ENCODE results near the gene PRPH.
"Not testable (repeated sequence)": the region's sequence is repeated elsewhere in the genome, so short reads cannot be mapped to it uniquely, and the experiment has no call there.

The PRPH gene

GRCh38 chr12:49327368-49327767 lies 32.4 kb downstream of the PRPH start:
- H3K27me3 ChIP-seq (ENCODE audit: insufficient read depth, low read length) = no peaks in the 10 kb centered on the region
- no peak overlapping the region for H3K27ac ChIP-seq (ENCODE audit: low read depth, low read length)
- H2AFZ ChIP-seq (ENCODE audit: low read length, unreplicated experiment) = no peak overlapping the region
- H3K79me2 ChIP-seq (ENCODE audit: control insufficient read depth, insufficient read depth, low read length, unreplicated experiment) = peaks cover 10% of the 10 kb centered on the region
- H3K4me3 ChIP-seq (ENCODE audit: low read depth, low read length) = no peak overlapping the region
- H3K4me1 ChIP-seq (ENCODE audit: control insufficient read depth, insufficient read depth, low read length, unreplicated experiment) = peaks cover 6% of the 10 kb centered on the region
- no peaks in the 10 kb centered on the region for H3K36me3 ChIP-seq (ENCODE audit: insufficient read depth, low read length)

GRCh38 chr12:49327887-49328286 lies 32.9 kb downstream of the PRPH start:
- Histone ChIP-seq H2AFZ (ENCODE audit: low read length, unreplicated experiment) (no peak overlapping the region), H3K36me3 (ENCODE audit: insufficient read depth, low read length) (no peaks in the 10 kb centered on the region), H3K27ac (ENCODE audit: low read depth, low read length) (no peak overlapping the region), H3K79me2 (ENCODE audit: control insufficient read depth, insufficient read depth, low read length, unreplicated experiment) (peaks cover 10% of the 10 kb centered on the region), H3K27me3 (ENCODE audit: insufficient read depth, low read length) (no peaks in the 10 kb centered on the region), H3K4me3 (ENCODE audit: low read depth, low read length) (no peak overlapping the region), H3K4me1 (ENCODE audit: control insufficient read depth, insufficient read depth, low read length, unreplicated experiment) (peaks cover 6% of the 10 kb centered on the region)

- Histone ChIP-seq H3K36me3 (ENCODE audit: insufficient read depth, low read length) (no peaks in the 10 kb centered on the region), H3K27ac (ENCODE audit: low read depth, low read length) (no peak overlapping the region), H3K4me1 (ENCODE audit: control insufficient read depth, insufficient read depth, low read length, unreplicated experiment) (peaks cover 3% of the 10 kb centered on the region), H3K79me2 (ENCODE audit: control insufficient read depth, insufficient read depth, low read length, unreplicated experiment) (peaks cover 3% of the 10 kb centered on the region), H3K27me3 (ENCODE audit: insufficient read depth, low read length) (no peaks in the 10 kb centered on the region), H2AFZ (ENCODE audit: low read length, unreplicated experiment) (no peak overlapping the region), H3K4me3 (ENCODE audit: low read depth, low read length) (no peak overlapping the region)
These were observed 33.9 kb downstream of the PRPH start for GRCh38 chr12:49328816-49329215.

- no peaks in the 10 kb centered on the region for H3K36me3 ChIP-seq (ENCODE audit: insufficient read depth, low read length)
- peaks cover 3% of the 10 kb centered on the region; the same call in 1 of the 2 replicates for H3K27me3 ChIP-seq (ENCODE audit: insufficient read depth, low read length)
- no peak overlapping the region for H3K27ac ChIP-seq (ENCODE audit: low read depth, low read length)
- H3K4me1 ChIP-seq (ENCODE audit: control insufficient read depth, insufficient read depth, low read length, unreplicated experiment) = no peaks in the 10 kb centered on the region
- no peak overlapping the region for H2AFZ ChIP-seq (ENCODE audit: low read length, unreplicated experiment)
- H3K79me2 ChIP-seq (ENCODE audit: control insufficient read depth, insufficient read depth, low read length, unreplicated experiment) = no peaks in the 10 kb centered on the region
- H3K4me3 ChIP-seq (ENCODE audit: low read depth, low read length) = no peak overlapping the region
These were observed 35.2 kb downstream of the PRPH start for GRCh38 chr12:49330032-49330619.

GRCh38 chr12:49330631-49331379 lies 35.9 kb downstream of the PRPH start:
- H3K4me1 ChIP-seq (ENCODE audit: control insufficient read depth, insufficient read depth, low read length, unreplicated experiment) = no peaks in the 10 kb centered on the region
- no peak overlapping the region for H3K27ac ChIP-seq (ENCODE audit: low read depth, low read length)
- H3K27me3 ChIP-seq (ENCODE audit: insufficient read depth, low read length) = peaks cover 9% of the 10 kb centered on the region
- no peaks in the 10 kb centered on the region for H3K79me2 ChIP-seq (ENCODE audit: control insufficient read depth, insufficient read depth, low read length, unreplicated experiment)
- H3K4me3 ChIP-seq (ENCODE audit: low read depth, low read length) = no peak overlapping the region
- no peak overlapping the region for H2AFZ ChIP-seq (ENCODE audit: low read length, unreplicated experiment)
- no peaks in the 10 kb centered on the region for H3K36me3 ChIP-seq (ENCODE audit: insufficient read depth, low read length)

- peaks cover 17% of the 10 kb centered on the region for H3K27me3 ChIP-seq (ENCODE audit: insufficient read depth, low read length)
- no peak overlapping the region for H2AFZ ChIP-seq (ENCODE audit: low read length, unreplicated experiment)
- H3K36me3 ChIP-seq (ENCODE audit: insufficient read depth, low read length) = no peaks in the 10 kb centered on the region
- H3K79me2 ChIP-seq (ENCODE audit: control insufficient read depth, insufficient read depth, low read length, unreplicated experiment) = no peaks in the 10 kb centered on the region
- no peak overlapping the region for H3K27ac ChIP-seq (ENCODE audit: low read depth, low read length)
- no peak overlapping the region for H3K4me3 ChIP-seq (ENCODE audit: low read depth, low read length)
- no peaks in the 10 kb centered on the region for H3K4me1 ChIP-seq (ENCODE audit: control insufficient read depth, insufficient read depth, low read length, unreplicated experiment)
These were observed 36.7 kb downstream of the PRPH start for GRCh38 chr12:49331380-49332222.

- Histone ChIP-seq H3K27me3 (ENCODE audit: insufficient read depth, low read length) (peaks cover 21% of the 10 kb centered on the region), H3K4me1 (ENCODE audit: control insufficient read depth, insufficient read depth, low read length, unreplicated experiment) (no peaks in the 10 kb centered on the region), H3K36me3 (ENCODE audit: insufficient read depth, low read length) (no peaks in the 10 kb centered on the region), H3K27ac (ENCODE audit: low read depth, low read length) (no peak overlapping the region), H3K4me3 (ENCODE audit: low read depth, low read length) (no peak overlapping the region), H3K79me2 (ENCODE audit: control insufficient read depth, insufficient read depth, low read length, unreplicated experiment) (no peaks in the 10 kb centered on the region), H2AFZ (ENCODE audit: low read length, unreplicated experiment) (no peak overlapping the region)
These were observed 37.5 kb downstream of the PRPH start for GRCh38 chr12:49332441-49332861.

- H3K27ac ChIP-seq (ENCODE audit: low read depth, low read length) = no peak overlapping the region
- H3K4me1 ChIP-seq (ENCODE audit: control insufficient read depth, insufficient read depth, low read length, unreplicated experiment) = no peaks in the 10 kb centered on the region
- no peaks in the 10 kb centered on the region for H3K36me3 ChIP-seq (ENCODE audit: insufficient read depth, low read length)
- H3K27me3 ChIP-seq (ENCODE audit: insufficient read depth, low read length) = peaks cover 25% of the 10 kb centered on the region
- no peak overlapping the region for H2AFZ ChIP-seq (ENCODE audit: low read length, unreplicated experiment)
- H3K4me3 ChIP-seq (ENCODE audit: low read depth, low read length) = no peak overlapping the region
- no peaks in the 10 kb centered on the region for H3K79me2 ChIP-seq (ENCODE audit: control insufficient read depth, insufficient read depth, low read length, unreplicated experiment)
These were observed 38.0 kb downstream of the PRPH start for GRCh38 chr12:49332891-49333371.

GRCh38 chr12:49333778-49334177 lies 38.8 kb downstream of the PRPH start:
- not testable (repeated sequence) for H3K79me2 ChIP-seq (ENCODE audit: control insufficient read depth, insufficient read depth, low read length, unreplicated experiment); H3K27ac ChIP-seq (ENCODE audit: low read depth, low read length); H3K36me3 ChIP-seq (ENCODE audit: insufficient read depth, low read length); H3K4me1 ChIP-seq (ENCODE audit: control insufficient read depth, insufficient read depth, low read length, unreplicated experiment); H3K4me3 ChIP-seq (ENCODE audit: low read depth, low read length); H2AFZ ChIP-seq (ENCODE audit: low read length, unreplicated experiment)
- peaks cover 25% of the 10 kb centered on the region for H3K27me3 ChIP-seq (ENCODE audit: insufficient read depth, low read length)

- Histone ChIP-seq H3K27me3 (ENCODE audit: insufficient read depth, low read length) (peaks cover 25% of the 10 kb centered on the region), H3K4me3 (ENCODE audit: low read depth, low read length) (no peak overlapping the region), H3K36me3 (ENCODE audit: insufficient read depth, low read length) (no peaks in the 10 kb centered on the region), H3K4me1 (ENCODE audit: control insufficient read depth, insufficient read depth, low read length, unreplicated experiment) (no peaks in the 10 kb centered on the region), H2AFZ (ENCODE audit: low read length, unreplicated experiment) (no peak overlapping the region), H3K79me2 (ENCODE audit: control insufficient read depth, insufficient read depth, low read length, unreplicated experiment) (no peaks in the 10 kb centered on the region), H3K27ac (ENCODE audit: low read depth, low read length) (no peak overlapping the region)
These were observed 39.3 kb downstream of the PRPH start for GRCh38 chr12:49334226-49334625.
